SH-SY5Y (cell line): ENCODE data around the gene RPS6KC1.

Experiments used
- GATA2 ChIP-seq: IDR thresholded peaks from 2 replicates; pipeline ENCODE4 v1.6.1; 2011; ENCODE audit warnings: mild to moderate bottlenecking, low read depth, low read length
- GATA3 ChIP-seq: IDR thresholded peaks from 2 replicates; pipeline ENCODE4 v1.6.1; 2011; ENCODE audit warnings: low read depth, mild to moderate bottlenecking, low read length, moderate library complexity

GRCh38 chr1:213249395-213249794 lies 198.4 kb downstream of the RPS6KC1 start:
- TF ChIP-seq GATA3: no peak
- no peak for TF ChIP-seq GATA2
